ENCODE measurements around the gene PARVB. TPM values are rescaled to one million over a fixed set of nuclear protein-coding genes. Genes with fewer than 3 reads are reported as not detected.

The PARVB gene
- total RNA-seq, 1 donor from 2014 or later, result 4.4 TPM

GRCh38 chr22:43980996-43981395 lies 43.1 kb upstream of the PARVB start:
- no peak for DNase-seq (ENCODE audit: extremely low spot score, unreplicated experiment)
- Mint-ChIP-seq H3K36me3 (ENCODE audit: unreplicated experiment) (peaks cover 50% of the 10 kb centered on the region), H3K9me3 (ENCODE audit: unreplicated experiment) (no peaks in the 10 kb centered on the region), H3K4me3 (ENCODE audit: unreplicated experiment) (no peak overlapping the region), H3K27me3 (ENCODE audit: unreplicated experiment) (no peaks in the 10 kb centered on the region), H3K27ac (ENCODE audit: unreplicated experiment) (no peak overlapping the region), H3K4me1 (ENCODE audit: unreplicated experiment) (no peaks in the 10 kb centered on the region)
- TF ChIP-seq CTCF (IDR thresholded peaks at IDR 0.05), result no peak

GRCh38 chr22:43983808-43984207 lies 40.3 kb upstream of the PARVB start:
- TF ChIP-seq CTCF (IDR thresholded peaks at IDR 0.05), result no peak
- DNase-seq (ENCODE audit: extremely low spot score, unreplicated experiment), result no peak
- H3K27ac Mint-ChIP-seq (ENCODE audit: unreplicated experiment), result no peak overlapping the region
- peaks cover 41% of the 10 kb centered on the region for H3K36me3 Mint-ChIP-seq (ENCODE audit: unreplicated experiment)
- H3K4me3 Mint-ChIP-seq (ENCODE audit: unreplicated experiment), result no peak overlapping the region
- H3K9me3 Mint-ChIP-seq (ENCODE audit: unreplicated experiment), result no peaks in the 10 kb centered on the region
- no peaks in the 10 kb centered on the region for H3K27me3 Mint-ChIP-seq (ENCODE audit: unreplicated experiment)
- no peaks in the 10 kb centered on the region for H3K4me1 Mint-ChIP-seq (ENCODE audit: unreplicated experiment)

- no peak overlapping the region for H3K27ac Mint-ChIP-seq (ENCODE audit: unreplicated experiment)
- H3K27me3 Mint-ChIP-seq (ENCODE audit: unreplicated experiment), result no peaks in the 10 kb centered on the region
- no peak for DNase-seq (ENCODE audit: extremely low spot score, unreplicated experiment)
- H3K9me3 Mint-ChIP-seq (ENCODE audit: unreplicated experiment), result no peaks in the 10 kb centered on the region
- no peak overlapping the region for H3K4me3 Mint-ChIP-seq (ENCODE audit: unreplicated experiment)
- no peaks in the 10 kb centered on the region for H3K4me1 Mint-ChIP-seq (ENCODE audit: unreplicated experiment)
- peaks cover 35% of the 10 kb centered on the region for H3K36me3 Mint-ChIP-seq (ENCODE audit: unreplicated experiment)
- no peak for TF ChIP-seq CTCF (IDR thresholded peaks at IDR 0.05)
Measured at GRCh38 chr22:43985532-43985931, 38.6 kb upstream of the PARVB start.

GRCh38 chr22:43988116-43988820 lies 35.8 kb upstream of the PARVB start:
- no peaks in the 10 kb centered on the region for H3K27me3 Mint-ChIP-seq (ENCODE audit: unreplicated experiment)
- peaks cover under 1% of the 10 kb centered on the region for H3K4me1 Mint-ChIP-seq (ENCODE audit: unreplicated experiment)
- no peaks in the 10 kb centered on the region for H3K9me3 Mint-ChIP-seq (ENCODE audit: unreplicated experiment)
- TF ChIP-seq CTCF (IDR thresholded peaks at IDR 0.05), result no peak
- H3K36me3 Mint-ChIP-seq (ENCODE audit: unreplicated experiment), result peaks cover 42% of the 10 kb centered on the region
- H3K4me3 Mint-ChIP-seq (ENCODE audit: unreplicated experiment), result no peak overlapping the region
- DNase-seq (ENCODE audit: extremely low spot score, unreplicated experiment), result no peak
- no peak overlapping the region for H3K27ac Mint-ChIP-seq (ENCODE audit: unreplicated experiment)

GRCh38 chr22:43988960-43989359 lies 35.1 kb upstream of the PARVB start:
- no peak overlapping the region for H3K4me3 Mint-ChIP-seq (ENCODE audit: unreplicated experiment)
- H3K36me3 Mint-ChIP-seq (ENCODE audit: unreplicated experiment), result peaks cover 40% of the 10 kb centered on the region
- DNase-seq (ENCODE audit: extremely low spot score, unreplicated experiment), result no peak
- no peaks in the 10 kb centered on the region for H3K27me3 Mint-ChIP-seq (ENCODE audit: unreplicated experiment)
- H3K4me1 Mint-ChIP-seq (ENCODE audit: unreplicated experiment), result peaks cover 3% of the 10 kb centered on the region
- no peaks in the 10 kb centered on the region for H3K9me3 Mint-ChIP-seq (ENCODE audit: unreplicated experiment)
- H3K27ac Mint-ChIP-seq (ENCODE audit: unreplicated experiment), result no peak overlapping the region
- TF ChIP-seq CTCF (IDR thresholded peaks at IDR 0.05), result no peak
